Measurements from ENCODE around the gene FHOD3. TPM values are rescaled to one million over a fixed set of nuclear protein-coding genes. Genes with fewer than 3 reads are reported as not detected.

FHOD3 gene
- total RNA-seq, 2 experiments from 2014 or later: not detected

DNA sequence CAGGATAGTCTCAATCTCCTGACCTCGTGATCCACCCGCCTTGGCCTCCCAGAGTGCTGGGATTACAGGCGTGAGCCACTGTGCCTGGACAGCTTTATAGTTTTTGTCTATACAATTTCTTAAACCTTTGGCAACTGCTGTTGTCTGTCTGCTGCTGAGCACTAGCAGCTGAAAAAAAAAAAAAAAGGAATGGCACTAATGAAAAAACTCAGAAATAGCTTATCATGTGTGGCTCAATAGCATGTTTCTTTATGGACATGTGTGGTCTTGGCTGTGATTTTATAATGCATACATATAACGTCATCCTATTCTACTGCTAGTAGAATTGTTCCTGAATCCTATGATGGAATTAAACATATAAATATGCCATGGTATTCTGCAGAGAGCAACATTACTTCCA lies 300.1 kb downstream of the FHOD3 start:
- H3K27me3 Mint-ChIP-seq: no peaks in the 10 kb centered on the region
- CTCF ChIA-PET: no interaction called here
- no peaks in the 10 kb centered on the region for H3K9me3 Mint-ChIP-seq
- ATAC-seq: no peak
- intact Hi-C loops (cut with micrococcal nuclease): no loop called here
- H3K4me1 Mint-ChIP-seq (ENCODE audit: low read depth): no peaks in the 10 kb centered on the region
- H3K36me3 Mint-ChIP-seq (ENCODE audit: low read depth): no peaks in the 10 kb centered on the region
- no peak overlapping the region for H3K4me3 Mint-ChIP-seq
- DNase-seq: no peak
- TF ChIP-seq, protein P1, sequence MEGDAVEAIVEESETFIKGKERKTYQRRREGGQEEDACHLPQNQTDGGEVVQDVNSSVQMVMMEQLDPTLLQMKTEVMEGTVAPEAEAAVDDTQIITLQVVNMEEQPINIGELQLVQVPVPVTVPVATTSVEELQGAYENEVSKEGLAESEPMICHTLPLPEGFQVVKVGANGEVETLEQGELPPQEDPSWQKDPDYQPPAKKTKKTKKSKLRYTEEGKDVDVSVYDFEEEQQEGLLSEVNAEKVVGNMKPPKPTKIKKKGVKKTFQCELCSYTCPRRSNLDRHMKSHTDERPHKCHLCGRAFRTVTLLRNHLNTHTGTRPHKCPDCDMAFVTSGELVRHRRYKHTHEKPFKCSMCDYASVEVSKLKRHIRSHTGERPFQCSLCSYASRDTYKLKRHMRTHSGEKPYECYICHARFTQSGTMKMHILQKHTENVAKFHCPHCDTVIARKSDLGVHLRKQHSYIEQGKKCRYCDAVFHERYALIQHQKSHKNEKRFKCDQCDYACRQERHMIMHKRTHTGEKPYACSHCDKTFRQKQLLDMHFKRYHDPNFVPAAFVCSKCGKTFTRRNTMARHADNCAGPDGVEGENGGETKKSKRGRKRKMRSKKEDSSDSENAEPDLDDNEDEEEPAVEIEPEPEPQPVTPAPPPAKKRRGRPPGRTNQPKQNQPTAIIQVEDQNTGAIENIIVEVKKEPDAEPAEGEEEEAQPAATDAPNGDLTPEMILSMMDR (IDR thresholded peaks at IDR 0.05): no peak
- POLR2A ChIA-PET: no interaction called here
- no peak overlapping the region for H3K27ac Mint-ChIP-seq

DNA sequence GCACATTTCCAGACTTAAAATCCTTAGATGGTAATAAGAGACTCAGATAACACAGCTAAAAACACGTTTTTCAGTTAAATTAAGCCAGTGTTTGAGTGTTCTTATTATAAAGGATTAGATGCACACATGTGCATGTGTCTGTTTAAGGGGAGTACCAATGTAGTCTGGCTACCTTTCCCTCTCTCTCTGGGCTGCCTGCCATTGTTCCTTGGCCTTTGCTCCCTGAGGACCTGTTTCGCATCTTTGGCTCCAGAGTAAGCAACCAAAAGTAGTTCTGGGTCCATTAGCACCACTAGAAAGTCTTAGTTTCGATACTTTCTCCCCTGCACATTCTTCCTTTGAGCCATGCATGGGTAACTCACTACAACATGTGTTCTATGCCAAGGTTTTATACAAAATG lies 303.0 kb downstream of the FHOD3 start:
- CTCF ChIA-PET: no interaction called here
- no peak for DNase-seq

DNA sequence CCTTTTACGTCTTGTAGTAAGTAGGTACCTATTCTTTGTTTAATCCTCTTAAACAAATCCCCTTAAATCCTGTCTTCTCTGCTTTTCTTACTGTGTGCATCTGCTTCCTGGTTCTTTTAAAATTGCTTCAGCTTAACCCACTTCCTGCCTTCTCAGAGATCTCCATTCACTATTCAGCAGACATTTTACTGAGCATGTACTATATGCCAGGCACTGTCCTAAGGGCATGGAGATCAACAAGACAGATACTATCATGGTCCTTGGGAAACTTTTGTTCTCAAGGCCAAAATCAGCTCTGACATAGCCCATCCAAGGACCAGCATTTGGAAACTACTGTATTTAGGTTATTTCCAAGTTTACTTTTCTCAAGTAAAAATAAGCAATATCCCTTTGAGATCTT lies 303.8 kb downstream of the FHOD3 start:
- H3K4me3 Mint-ChIP-seq: no peak overlapping the region
- H3K27ac Mint-ChIP-seq: no peak overlapping the region
- no peaks in the 10 kb centered on the region for H3K36me3 Mint-ChIP-seq (ENCODE audit: low read depth)
- POLR2A ChIA-PET: no interaction called here
- TF ChIP-seq, protein P1 (IDR thresholded peaks at IDR 0.05): no peak
- DNase-seq (no peak), ATAC-seq (no peak)
- no peaks in the 10 kb centered on the region for H3K4me1 Mint-ChIP-seq (ENCODE audit: low read depth)
- H3K27me3 Mint-ChIP-seq: no peaks in the 10 kb centered on the region
- CTCF ChIA-PET: no interaction called here
- intact Hi-C loops (cut with micrococcal nuclease): no loop called here
- no peaks in the 10 kb centered on the region for H3K9me3 Mint-ChIP-seq

More for the DNA sequence above, 303.0 kb downstream of the FHOD3 start:
- POLR2A ChIA-PET: no interaction called here
- H3K27ac Mint-ChIP-seq: no peak overlapping the region
- H3K27me3 Mint-ChIP-seq: no peaks in the 10 kb centered on the region
- H3K36me3 Mint-ChIP-seq (ENCODE audit: low read depth): no peaks in the 10 kb centered on the region
- H3K4me3 Mint-ChIP-seq: no peak overlapping the region
- intact Hi-C loops (cut with micrococcal nuclease): no loop called here
- TF ChIP-seq, protein P1 (IDR thresholded peaks at IDR 0.05): no peak
- no peak for ATAC-seq
- H3K9me3 Mint-ChIP-seq: no peaks in the 10 kb centered on the region
- H3K4me1 Mint-ChIP-seq (ENCODE audit: low read depth): no peaks in the 10 kb centered on the region

DNA sequence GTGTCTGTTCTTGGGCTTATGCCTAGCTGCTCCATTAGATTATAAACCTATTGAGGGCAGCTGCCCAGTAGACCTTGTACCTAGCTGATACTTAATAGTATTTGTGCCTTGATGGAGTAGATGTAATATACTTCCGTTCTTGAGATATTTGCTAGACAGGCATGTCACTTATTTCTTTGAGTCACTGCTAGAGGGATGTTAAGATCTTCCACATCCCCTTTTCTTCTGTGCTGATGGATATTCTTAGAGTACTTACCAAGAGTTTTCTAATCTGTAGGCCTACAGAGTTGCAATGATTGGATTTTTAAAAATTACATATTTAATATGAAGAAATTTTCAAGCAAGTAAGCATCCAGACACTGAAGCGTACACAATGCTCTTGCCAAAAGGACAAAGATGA lies 304.6 kb downstream of the FHOD3 start:
- Mint-ChIP-seq H3K27me3 (no peaks in the 10 kb centered on the region), H3K9me3 (no peaks in the 10 kb centered on the region), H3K4me1 (ENCODE audit: low read depth) (no peaks in the 10 kb centered on the region), H3K36me3 (ENCODE audit: low read depth) (no peaks in the 10 kb centered on the region), H3K4me3 (no peak overlapping the region), H3K27ac (no peak overlapping the region)
- CTCF ChIA-PET: no interaction called here
- intact Hi-C loops (cut with micrococcal nuclease): no loop called here
- TF ChIP-seq, protein P1 (IDR thresholded peaks at IDR 0.05): no peak
- DNase-seq (no peak), ATAC-seq (no peak)
- POLR2A ChIA-PET: no interaction called here

DNA sequence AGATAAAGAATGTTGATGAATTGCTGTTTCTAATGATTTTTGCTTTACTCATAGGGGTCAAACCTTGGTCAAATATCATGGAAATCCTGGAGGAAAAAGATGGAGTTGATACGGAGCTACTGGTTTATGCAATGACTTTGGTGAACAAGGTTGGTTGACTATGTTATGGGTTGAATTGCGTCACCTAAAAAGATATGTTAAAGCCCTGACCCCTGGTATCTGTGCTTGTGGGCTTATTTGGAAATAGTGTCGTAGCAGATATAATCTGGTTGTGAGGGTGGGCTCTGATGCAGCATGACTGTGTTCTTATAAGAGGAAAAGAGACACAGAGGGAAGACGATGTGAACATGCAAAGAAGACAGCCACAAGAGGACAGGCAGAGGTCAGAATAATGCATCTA lies 305.1 kb downstream of the FHOD3 start:
- no peak overlapping the region for H3K27ac Mint-ChIP-seq
- H3K9me3 Mint-ChIP-seq: no peaks in the 10 kb centered on the region
- DNase-seq: no peak
- CTCF ChIA-PET: no interaction called here
- H3K4me1 Mint-ChIP-seq (ENCODE audit: low read depth): no peaks in the 10 kb centered on the region
- no peak overlapping the region for H3K4me3 Mint-ChIP-seq
- intact Hi-C loops (cut with micrococcal nuclease): no loop called here
- no peaks in the 10 kb centered on the region for H3K36me3 Mint-ChIP-seq (ENCODE audit: low read depth)
- no peak for ATAC-seq
- TF ChIP-seq, protein P1 (IDR thresholded peaks at IDR 0.05): no peak
- POLR2A ChIA-PET: no interaction called here
- H3K27me3 Mint-ChIP-seq: no peaks in the 10 kb centered on the region
